Stimulated activated naive B cell treated with anti-CD40 and anti-IgM and Interleukin-4, amounts not matched to agents 10 μg/mL and 1 μg/mL and 100 μg/mL, for 72 hours (primary cell): Measurements from ENCODE around the gene CSNK1G1.

Source experiments
- ATAC-seq, 2 donors: fragments of 150-1000 bp; cut with Tn5 transposase; replicated peaks; 2 replicates each; pipeline ENCODE4 v1.10.0; 2021; ENCODE audit warnings: moderate library complexity in 1 of 2
- DNase-seq: peaks from one replicate; pipeline ENCODE4 v3.0.0; 2021
- H3K27ac Mint-ChIP-seq: one replicate; pipeline ENCODE4 v1.8.0; 2022; ENCODE audit warnings: mild to moderate bottlenecking, mixed read lengths
- H3K27me3 Mint-ChIP-seq, 2 donors: one replicate each; pipeline ENCODE4 v1.8.0; 2022; ENCODE audit warnings: mixed read lengths in 2 of 2
- H3K36me3 Mint-ChIP-seq, 2 donors: one replicate each; pipeline ENCODE4 v1.8.0; 2022; ENCODE audit warnings: mixed read lengths in 2 of 2, mild to moderate bottlenecking in 1 of 2
- H3K4me1 Mint-ChIP-seq, 2 donors: one replicate each; pipeline ENCODE4 v1.8.0; 2022; ENCODE audit warnings: mixed read lengths in 2 of 2, mild to moderate bottlenecking in 1 of 2
- H3K4me3 Mint-ChIP-seq, 2 donors: one replicate each; pipeline ENCODE4 v1.8.0; 2022; ENCODE audit warnings: mild to moderate bottlenecking in 2 of 2, mixed read lengths in 2 of 2, moderate library complexity in 1 of 2
- H3K9me3 Mint-ChIP-seq, 2 donors: one replicate each; pipeline ENCODE4 v1.8.0; 2022; ENCODE audit warnings: mixed read lengths in 2 of 2, mild to moderate bottlenecking in 1 of 2

Gene CSNK1G1

DNA sequence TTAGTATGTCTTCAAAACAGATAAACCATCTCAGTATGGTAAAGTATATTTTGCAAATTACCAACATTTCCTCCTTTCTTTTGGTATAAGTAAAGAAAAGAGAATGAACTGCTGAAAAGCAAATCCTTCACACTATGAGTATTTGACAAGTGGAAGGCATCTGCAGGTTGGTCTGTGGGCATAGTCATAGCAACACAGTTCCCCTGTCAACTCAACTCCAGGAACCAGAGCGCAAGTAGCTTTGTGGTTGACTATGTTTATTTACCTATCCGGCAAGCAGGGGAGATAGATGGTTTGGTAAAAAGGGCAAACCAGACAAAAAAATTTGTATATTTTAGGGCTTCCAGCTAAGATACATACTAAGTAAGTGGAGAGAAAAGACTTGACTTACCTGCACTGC, 104.9 kb downstream of the CSNK1G1 start:
- Mint-ChIP-seq H3K9me3 (no peaks in the 10 kb centered on the region), H3K27me3 (no peaks in the 10 kb centered on the region), H3K4me1 (peaks cover 10 to 21% of the 10 kb centered on the region in 2 donors), H3K36me3 (peaks cover 16 to 28% of the 10 kb centered on the region in 2 donors), H3K27ac (no peak overlapping the region), H3K4me3 (no peak overlapping the region)
- no peak for DNase-seq
- ATAC-seq: no peak

DNA sequence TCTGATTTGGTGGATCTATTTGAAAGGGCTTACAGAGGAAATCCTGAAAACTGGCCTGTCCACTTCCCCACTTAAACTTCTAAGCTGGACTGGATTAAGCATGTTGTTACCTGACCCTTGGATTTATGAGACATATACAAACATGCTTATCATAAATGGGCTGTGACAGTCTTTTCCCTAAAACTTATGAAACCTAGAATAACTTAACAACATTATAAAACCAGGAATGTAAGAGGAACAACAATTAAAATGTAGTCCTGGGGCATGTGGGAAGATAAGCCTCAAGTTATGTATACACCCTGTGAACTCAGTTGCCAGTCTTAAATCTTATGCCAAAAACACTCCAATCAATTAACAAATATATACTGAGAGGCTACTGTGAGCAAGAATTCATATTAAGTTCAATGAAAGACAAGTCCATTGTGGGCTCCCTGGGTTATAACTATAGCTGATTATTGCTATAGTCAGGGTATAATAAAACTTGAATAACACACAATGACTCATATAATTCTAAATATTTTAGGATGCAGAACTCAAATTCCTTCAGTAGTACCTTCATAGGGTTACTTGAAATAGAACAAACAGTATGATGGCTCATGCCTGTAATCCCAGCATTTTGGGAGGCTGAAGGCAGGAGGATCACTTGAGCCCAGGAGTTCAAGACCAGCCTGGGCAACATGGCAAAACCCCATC, 105.9 kb downstream of the CSNK1G1 start:
- DNase-seq (no peak), ATAC-seq (no peak)
- Mint-ChIP-seq H3K27ac (no peak overlapping the region), H3K4me3 (no peak overlapping the region), H3K36me3 (peaks cover 18 to 31% of the 10 kb centered on the region in 2 donors), H3K4me1 (peaks cover 13 to 23% of the 10 kb centered on the region in 2 donors), H3K27me3 (no peaks in the 10 kb centered on the region), H3K9me3 (no peaks in the 10 kb centered on the region)

DNA sequence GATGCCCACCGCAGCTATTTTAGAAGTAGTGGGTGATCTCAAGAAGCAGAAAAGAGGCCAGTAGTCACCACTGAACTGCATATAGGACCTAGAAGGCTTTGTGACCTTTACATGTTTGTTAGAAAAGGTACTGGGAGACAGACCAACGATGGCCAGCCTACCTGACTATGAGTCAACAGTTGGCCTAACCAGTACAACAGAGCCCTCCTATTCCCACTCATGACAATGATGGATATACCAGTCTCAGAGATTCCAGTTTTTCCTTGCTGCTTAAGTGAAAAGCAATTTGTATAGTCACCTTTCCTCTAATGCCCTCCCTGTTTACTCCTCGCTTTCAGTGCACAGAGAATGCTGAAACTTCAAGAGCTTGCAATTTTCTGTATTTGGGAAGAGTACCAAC, 106.6 kb downstream of the CSNK1G1 start:
- Mint-ChIP-seq H3K27me3 (no peaks in the 10 kb centered on the region), H3K27ac (peak overlapping the region; percentile 14), H3K4me1 (peaks cover 20 to 29% of the 10 kb centered on the region in 2 donors), H3K4me3 (no peak overlapping the region), H3K9me3 (peaks cover 0 to 4% of the 10 kb centered on the region in 2 donors), H3K36me3 (peaks cover 24 to 37% of the 10 kb centered on the region in 2 donors)
- DNase-seq (no peak), ATAC-seq (no peak)

DNA sequence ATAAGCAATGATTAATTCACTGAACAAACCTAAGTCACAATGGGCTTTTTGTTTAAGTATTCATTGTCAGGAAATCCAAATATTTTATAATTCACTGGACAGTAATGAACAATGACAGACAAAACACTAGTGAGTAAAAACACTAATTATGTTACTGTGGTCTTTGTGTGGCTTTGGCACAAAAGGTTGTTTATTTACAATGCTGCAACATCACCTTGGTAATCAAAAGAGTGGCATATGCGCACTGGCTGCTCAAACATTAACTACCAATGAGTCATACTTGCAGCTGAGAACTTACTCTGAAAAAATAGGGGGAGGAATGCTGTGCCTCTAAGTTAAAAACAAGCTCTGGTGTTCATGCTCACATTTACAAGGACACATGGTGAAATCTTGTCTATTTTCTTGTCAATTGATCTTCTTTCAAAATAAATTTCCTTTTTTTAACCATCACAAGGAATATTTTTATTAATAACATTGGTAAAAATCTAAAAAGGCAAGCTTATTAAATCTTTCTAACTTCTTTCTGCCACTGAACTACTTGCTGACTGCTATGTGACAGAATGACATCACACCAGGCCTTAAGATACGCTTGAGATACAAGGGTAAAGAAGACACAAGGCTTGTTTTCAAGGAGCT, 107.9 kb downstream of the CSNK1G1 start:
- Mint-ChIP-seq H3K4me3 (no peak overlapping the region), H3K9me3 (peaks cover 0 to 4% of the 10 kb centered on the region in 2 donors), H3K4me1 (peaks cover 20 to 30% of the 10 kb centered on the region in 2 donors), H3K27me3 (no peaks in the 10 kb centered on the region), H3K27ac (no peak overlapping the region), H3K36me3 (peaks cover 28 to 40% of the 10 kb centered on the region in 2 donors)
- DNase-seq: no peak
- ATAC-seq: peak; percentile 69 to 78

DNA sequence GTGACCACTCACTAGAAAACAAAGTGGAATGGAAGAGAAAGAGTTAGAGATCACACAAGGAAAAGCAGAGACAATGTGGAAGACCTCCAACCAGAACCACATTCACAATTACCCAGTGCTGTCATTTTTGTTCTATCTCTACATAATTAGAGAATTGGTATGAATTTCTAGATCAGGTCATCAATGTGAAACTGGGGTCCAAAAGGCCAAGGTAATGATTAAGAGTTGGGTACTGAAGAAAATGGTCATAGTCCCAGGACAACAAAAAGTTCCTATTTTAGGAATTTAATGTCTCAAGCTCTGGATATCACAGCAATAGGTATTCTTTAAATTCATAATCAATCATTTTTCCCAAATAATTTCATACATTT, 108.5 kb downstream of the CSNK1G1 start:
- DNase-seq: no peak
- ATAC-seq: peak; percentile 30 to 33
- peaks cover 20 to 30% of the 10 kb centered on the region in 2 donors for H3K4me1 Mint-ChIP-seq
- peaks cover 0 to 4% of the 10 kb centered on the region in 2 donors for H3K9me3 Mint-ChIP-seq
- peaks cover 29 to 44% of the 10 kb centered on the region in 2 donors for H3K36me3 Mint-ChIP-seq
- no peak overlapping the region for H3K4me3 Mint-ChIP-seq
- peak overlapping the region; percentile 16 for H3K27ac Mint-ChIP-seq
- H3K27me3 Mint-ChIP-seq: no peaks in the 10 kb centered on the region

DNA sequence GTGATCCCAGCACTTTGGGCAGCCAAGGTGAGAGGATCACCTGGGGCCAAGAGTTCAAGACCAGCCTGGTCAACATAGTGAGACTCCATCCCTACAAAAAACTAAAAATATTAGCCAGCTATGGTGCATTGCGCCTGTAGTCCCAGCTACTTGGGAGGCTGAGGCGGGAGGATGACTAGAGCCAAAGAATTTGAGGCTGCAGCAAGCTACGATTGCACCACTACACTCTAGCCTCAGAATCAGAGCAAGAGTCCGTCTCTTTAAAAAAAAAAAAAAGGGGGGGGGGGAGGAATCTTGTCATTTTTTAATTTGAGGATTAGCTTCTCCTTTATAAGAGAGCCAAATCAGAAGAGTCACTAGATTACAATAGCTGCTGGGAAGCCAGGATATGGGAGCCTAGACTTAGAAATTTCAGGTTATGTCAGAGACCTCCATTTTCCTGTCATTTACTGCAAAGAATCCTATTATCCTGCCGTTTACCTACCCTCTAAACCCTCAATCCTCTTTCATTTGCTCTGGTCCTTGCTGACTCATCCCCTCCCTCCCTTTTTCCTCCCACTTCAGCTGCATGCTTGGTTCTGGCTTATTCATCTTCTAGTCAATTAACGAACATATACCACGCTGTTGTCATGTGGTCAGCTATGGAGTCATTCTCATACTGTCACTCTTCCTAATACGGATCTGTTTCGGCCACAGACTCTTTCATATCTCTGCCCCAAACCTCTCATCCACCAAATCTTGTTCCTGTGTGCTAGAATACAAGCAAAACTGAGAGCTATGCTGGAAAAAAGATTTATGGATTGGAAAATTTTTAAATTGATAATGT, 109.4 kb downstream of the CSNK1G1 start:
- Mint-ChIP-seq H3K4me1 (peaks cover 20 to 38% of the 10 kb centered on the region in 2 donors), H3K4me3 (no peak overlapping the region), H3K27ac (no peak overlapping the region)

DNA sequence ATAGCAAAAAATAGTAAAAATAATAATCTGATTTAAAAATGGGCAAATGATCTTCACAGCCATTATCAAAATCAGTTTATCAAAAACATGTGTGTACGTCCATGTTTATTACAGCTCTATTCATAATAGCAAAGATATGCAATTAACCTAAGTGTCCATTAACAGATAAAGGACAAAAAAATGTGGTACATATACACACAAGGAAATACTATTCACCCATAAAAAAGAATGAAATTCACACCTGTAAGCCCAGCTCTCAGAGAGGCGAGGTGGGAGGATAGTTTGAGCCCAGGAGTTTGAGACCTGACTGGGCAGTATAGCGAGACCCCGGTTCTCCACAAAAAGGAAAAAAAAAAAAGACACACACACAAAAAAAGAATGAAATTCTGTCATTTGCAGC, 110.6 kb downstream of the CSNK1G1 start:
- peaks cover 41 to 49% of the 10 kb centered on the region in 2 donors for H3K36me3 Mint-ChIP-seq
- DNase-seq: no peak
- peaks cover 10% of the 10 kb centered on the region in 2 donors for H3K9me3 Mint-ChIP-seq
- H3K27ac Mint-ChIP-seq: no peak overlapping the region
- H3K27me3 Mint-ChIP-seq: no peaks in the 10 kb centered on the region
- H3K4me3 Mint-ChIP-seq: no peak overlapping the region
- peaks cover 20 to 49% of the 10 kb centered on the region in 2 donors for H3K4me1 Mint-ChIP-seq
- no peak for ATAC-seq

More for the DNA sequence above, 109.4 kb downstream of the CSNK1G1 start:
- ATAC-seq (peak; percentile 88 to 94), DNase-seq (peak; percentile 11)
- Mint-ChIP-seq H3K27me3 (no peaks in the 10 kb centered on the region), H3K36me3 (peaks cover 36 to 53% of the 10 kb centered on the region in 2 donors), H3K9me3 (peaks cover 8 to 9% of the 10 kb centered on the region in 2 donors)

DNA sequence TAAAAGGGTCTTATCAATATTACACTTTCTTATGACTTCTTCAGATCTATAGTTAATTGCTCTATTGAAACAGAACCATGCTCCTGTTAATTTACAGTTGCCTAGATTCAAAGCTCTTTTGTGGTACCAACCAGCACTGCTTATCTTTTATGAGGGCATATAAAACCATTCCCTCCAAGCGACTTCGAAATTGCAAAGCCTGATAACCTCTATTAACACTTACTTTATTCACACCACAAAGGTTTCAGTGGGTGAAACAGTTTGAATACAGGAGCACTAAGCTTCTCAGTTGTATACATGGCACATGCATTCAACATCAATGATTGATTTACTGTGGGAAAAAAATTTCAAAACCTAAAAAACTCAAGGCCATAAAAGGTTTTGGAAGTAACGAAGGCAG, 118.3 kb downstream of the CSNK1G1 start:
- peaks cover 26 to 39% of the 10 kb centered on the region in 2 donors for H3K36me3 Mint-ChIP-seq
- H3K4me1 Mint-ChIP-seq: peaks cover 14 to 43% of the 10 kb centered on the region in 2 donors
- no peaks in the 10 kb centered on the region for H3K27me3 Mint-ChIP-seq
- no peak for ATAC-seq
- no peak overlapping the region for H3K4me3 Mint-ChIP-seq
- no peak for DNase-seq
- peaks cover 8 to 10% of the 10 kb centered on the region in 2 donors for H3K9me3 Mint-ChIP-seq
- no peak overlapping the region for H3K27ac Mint-ChIP-seq

DNA sequence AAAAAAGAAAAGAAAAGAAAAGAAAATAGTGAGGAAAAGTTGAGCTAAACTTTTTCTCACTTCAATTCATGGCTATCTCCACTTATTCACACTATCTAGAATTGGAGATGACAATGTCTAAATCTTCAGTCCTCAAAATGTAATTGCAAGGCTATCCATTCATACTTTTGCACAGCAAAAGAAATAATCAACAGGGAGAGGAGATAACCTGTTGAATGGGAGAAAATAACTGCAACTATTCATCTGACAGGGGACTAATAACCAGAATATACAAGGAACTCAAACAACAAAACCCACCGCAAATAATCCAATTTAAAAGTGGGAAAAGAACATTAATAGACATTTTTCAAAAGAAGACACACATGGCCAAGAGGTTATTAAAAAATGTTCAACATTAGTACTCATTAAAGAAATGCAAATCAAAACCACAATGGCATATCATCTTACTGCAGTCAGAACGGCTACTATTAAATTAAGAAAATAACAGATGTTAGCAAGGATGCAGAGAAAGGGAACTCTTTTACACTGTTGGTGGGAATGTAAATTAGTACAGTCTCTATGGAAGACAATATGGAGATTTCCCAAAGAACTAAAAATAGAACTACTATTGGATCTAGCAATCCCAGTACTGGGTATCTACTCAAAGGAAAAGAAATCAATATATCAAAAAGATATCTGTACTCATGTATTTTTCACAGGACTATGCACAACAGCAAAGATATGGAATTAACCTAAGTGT, 119.6 kb downstream of the CSNK1G1 start:
- H3K9me3 Mint-ChIP-seq: peaks cover 0 to 2% of the 10 kb centered on the region in 2 donors
- no peak overlapping the region for H3K27ac Mint-ChIP-seq
- DNase-seq (no peak), ATAC-seq (no peak)
- no peak overlapping the region for H3K4me3 Mint-ChIP-seq
- peaks cover 17 to 26% of the 10 kb centered on the region in 2 donors for H3K36me3 Mint-ChIP-seq
- peaks cover 20 to 41% of the 10 kb centered on the region in 2 donors for H3K4me1 Mint-ChIP-seq
- H3K27me3 Mint-ChIP-seq: no peaks in the 10 kb centered on the region

DNA sequence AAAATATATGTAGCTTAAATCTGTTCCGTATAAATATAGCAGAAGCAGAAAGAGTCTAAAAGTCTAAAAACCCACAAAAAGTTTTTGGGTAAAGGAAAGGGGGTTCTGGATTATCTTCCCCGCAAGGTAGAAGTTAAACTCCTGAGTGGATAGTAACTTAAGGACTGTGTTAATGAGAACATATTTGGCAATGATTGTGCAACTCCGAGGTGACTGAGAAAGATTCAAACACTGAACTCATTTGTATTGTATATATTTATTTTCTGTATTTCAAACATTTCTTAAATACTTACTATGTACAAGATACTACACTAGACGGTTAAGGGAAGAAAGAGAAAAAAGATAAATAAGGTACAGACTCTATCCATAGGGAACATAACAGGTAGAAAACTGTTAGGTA, 120.4 kb downstream of the CSNK1G1 start:
- H3K4me1 Mint-ChIP-seq: peaks cover 20 to 35% of the 10 kb centered on the region in 2 donors
- ATAC-seq (no peak), DNase-seq (no peak)
- peaks cover 0 to 2% of the 10 kb centered on the region in 2 donors for H3K9me3 Mint-ChIP-seq
- H3K36me3 Mint-ChIP-seq: peaks cover 14 to 26% of the 10 kb centered on the region in 2 donors
- H3K27me3 Mint-ChIP-seq: no peaks in the 10 kb centered on the region
- H3K27ac Mint-ChIP-seq: no peak overlapping the region
- no peak overlapping the region for H3K4me3 Mint-ChIP-seq

DNA sequence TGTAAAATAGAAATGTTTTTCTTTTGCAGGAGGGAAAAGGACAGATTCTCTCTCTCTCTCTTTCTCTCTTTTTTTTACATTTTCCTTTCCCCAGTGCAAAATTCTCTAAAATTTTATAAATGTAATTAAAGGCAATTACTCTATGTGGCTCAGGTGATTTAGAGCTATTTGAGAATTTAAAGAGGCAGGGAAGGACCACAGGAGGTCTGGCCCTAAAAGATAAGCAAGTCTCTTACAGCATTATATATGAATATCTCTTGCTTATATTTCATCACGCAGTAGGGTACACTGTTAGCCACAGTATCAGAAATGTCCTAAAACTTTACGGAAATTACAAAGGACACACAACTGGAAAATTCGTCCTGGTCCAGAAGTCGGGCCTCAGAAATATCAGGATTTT, 122.7 kb downstream of the CSNK1G1 start:
- H3K4me3 Mint-ChIP-seq: no peak overlapping the region
- H3K36me3 Mint-ChIP-seq: peaks cover 14 to 22% of the 10 kb centered on the region in 2 donors
- no peaks in the 10 kb centered on the region for H3K27me3 Mint-ChIP-seq
- DNase-seq: no peak
- ATAC-seq: no peak
- peaks cover 0 to 2% of the 10 kb centered on the region in 2 donors for H3K9me3 Mint-ChIP-seq
- H3K4me1 Mint-ChIP-seq: peaks cover 19 to 28% of the 10 kb centered on the region in 2 donors
- H3K27ac Mint-ChIP-seq: no peak overlapping the region

DNA sequence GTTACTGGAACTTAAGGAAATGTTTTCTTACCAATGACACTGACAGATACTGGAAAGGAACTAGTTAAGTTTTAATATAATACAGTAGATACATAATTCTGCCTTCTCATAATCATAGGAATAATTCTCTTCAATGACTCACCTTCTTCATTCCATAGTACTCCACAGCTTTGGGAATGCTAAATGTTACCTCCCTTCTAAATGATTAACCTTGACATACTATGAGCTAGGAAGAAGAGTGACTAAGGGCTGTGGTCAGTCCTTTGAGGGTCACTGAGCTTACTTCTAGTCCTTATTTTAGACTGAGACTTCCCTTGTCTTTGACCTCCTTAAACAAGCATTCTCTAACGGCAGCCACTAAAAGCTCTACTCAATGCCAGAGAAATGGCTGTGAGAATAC, 123.6 kb downstream of the CSNK1G1 start:
- no peaks in the 10 kb centered on the region for H3K27me3 Mint-ChIP-seq
- H3K36me3 Mint-ChIP-seq: peaks cover 16 to 26% of the 10 kb centered on the region in 2 donors
- no peak overlapping the region for H3K4me3 Mint-ChIP-seq
- H3K27ac Mint-ChIP-seq: no peak overlapping the region
- DNase-seq (no peak), ATAC-seq (no peak)
- H3K9me3 Mint-ChIP-seq: peaks cover 0 to 2% of the 10 kb centered on the region in 2 donors
- peaks cover 19 to 24% of the 10 kb centered on the region in 2 donors for H3K4me1 Mint-ChIP-seq

DNA sequence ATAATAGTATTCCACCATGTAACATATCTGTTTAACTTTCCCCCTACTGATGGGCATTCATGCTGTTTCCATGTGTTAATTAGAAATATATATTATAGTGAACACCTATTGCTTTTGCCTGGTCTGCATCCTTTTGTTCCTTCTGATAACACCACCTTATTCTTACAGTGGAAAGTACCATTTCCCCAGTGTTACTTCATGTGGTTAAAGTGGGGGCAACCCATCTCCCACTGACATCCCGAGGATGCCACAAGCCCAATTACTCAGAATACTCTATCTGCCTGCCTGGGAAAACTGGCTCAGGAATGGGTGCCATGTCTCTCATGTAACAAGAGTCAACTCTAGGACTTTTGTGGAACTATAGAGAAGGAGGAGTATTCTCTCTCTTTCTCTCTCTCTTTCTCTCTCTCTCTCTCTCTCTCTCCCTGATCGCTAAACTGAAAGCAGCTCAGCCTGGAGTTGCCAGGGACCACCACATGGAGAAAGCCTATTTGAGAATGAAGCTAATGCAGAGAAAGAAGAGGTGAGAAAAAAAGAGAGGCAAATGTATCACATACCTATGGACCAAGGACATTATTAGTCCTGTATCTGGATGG, 126.7 kb downstream of the CSNK1G1 start:
- Mint-ChIP-seq H3K9me3 (peaks cover 2 to 5% of the 10 kb centered on the region in 2 donors), H3K4me1 (peaks cover 17 to 24% of the 10 kb centered on the region in 2 donors), H3K4me3 (no peak overlapping the region), H3K36me3 (peaks cover 28 to 31% of the 10 kb centered on the region in 2 donors), H3K27ac (no peak overlapping the region), H3K27me3 (no peaks in the 10 kb centered on the region)
- DNase-seq (no peak), ATAC-seq (no peak)
